HepG2 (cell line): Measurements from ENCODE around the gene DCDC1. TPM values are rescaled to one million over a fixed set of nuclear protein-coding genes. Genes with fewer than 3 reads are reported as not detected.

Experiments used
- BCL6 ChIP-seq: IDR thresholded peaks from 2 replicates; pipeline ENCODE4 v1.6.1; 2016; ENCODE audit warnings: missing genetic modification reagents, missing compliant biosample characterization
- ERF ChIP-seq: IDR thresholded peaks from 2 replicates; pipeline ENCODE4 v1.6.1; 2018; ENCODE audit warnings: missing biosample characterization, missing genetic modification reagents
- FOXA1 ChIP-seq, 2 experiments: fragments of 450-650 bp in 1 of 2; sonication (generic) in 1 of 2; formaldehyde crosslinking in 1 of 2; IDR thresholded peaks; 2 replicates each; pipeline versions ENCODE4 v1.4.0 to v1.6.1; 2016 to 2020; ENCODE audit warnings: missing genetic modification reagents in 1 of 2
- GATAD2A ChIP-seq: IDR thresholded peaks from 2 replicates; pipeline ENCODE4 v1.6.1; 2016
- HNF4G ChIP-seq, 2 experiments: sonication (generic) in 1 of 2; formaldehyde crosslinking in 1 of 2; IDR thresholded peaks; 2 replicates each; pipeline versions ENCODE4 v1.4.0 to v1.6.1; 2011 to 2020; ENCODE audit warnings: borderline replicate concordance in 2 of 2, low read depth in 2 of 2, mild to moderate bottlenecking in 2 of 2, low read length in 1 of 2, missing genetic modification reagents in 1 of 2, moderate library complexity in 1 of 2
- HOXD1 ChIP-seq: sonication (generic); formaldehyde crosslinking; IDR thresholded peaks from 2 replicates; pipeline ENCODE4 v1.5.0; 2020; ENCODE audit warnings: missing genetic modification reagents
- IKZF4 ChIP-seq: sonication (generic); formaldehyde crosslinking; IDR thresholded peaks from 2 replicates; pipeline ENCODE4 v1.5.1; 2020; ENCODE audit warnings: borderline replicate concordance, mild to moderate bottlenecking, low read depth, missing genetic modification reagents; ENCODE audit errors: not compliant biosample characterization
- MAF1 ChIP-seq: sonication (generic); formaldehyde crosslinking; IDR thresholded peaks from 2 replicates; pipeline ENCODE4 v1.5.0; 2020; ENCODE audit warnings: missing genetic modification reagents, borderline replicate concordance
- MLXIP ChIP-seq: sonication (generic); formaldehyde crosslinking; IDR thresholded peaks from 2 replicates; pipeline ENCODE4 v1.9.0; 2021; ENCODE audit warnings: missing genetic modification reagents, borderline replicate concordance
- NFIB ChIP-seq: sonication (generic); formaldehyde crosslinking; IDR thresholded peaks from 2 replicates; pipeline ENCODE4 v1.9.0; 2021; ENCODE audit warnings: missing genetic modification reagents, mild to moderate bottlenecking, borderline replicate concordance
- SKIL ChIP-seq: sonication (generic); formaldehyde crosslinking; IDR thresholded peaks from 2 replicates; pipeline ENCODE4 v1.8.0; 2022; ENCODE audit warnings: missing genetic modification reagents, mild to moderate bottlenecking, moderate library complexity, borderline replicate concordance
- SMAD1 ChIP-seq: sonication (generic); formaldehyde crosslinking; IDR thresholded peaks from 2 replicates; pipeline ENCODE4 v1.4.0; 2020; ENCODE audit warnings: missing genetic modification reagents, low read depth, mild to moderate bottlenecking, borderline replicate concordance
- SMARCC2 ChIP-seq: fragments of 450-650 bp; IDR thresholded peaks from 2 replicates; pipeline ENCODE4 v1.6.1; 2017; ENCODE audit warnings: antibody characterized with exemption, mild to moderate bottlenecking
- SUZ12 ChIP-seq: fragments of 150-350 bp; IDR thresholded peaks from 2 replicates; pipeline ENCODE4 v1.6.1; 2014; ENCODE audit warnings: low read depth, low read length
- THAP8 ChIP-seq: sonication (generic); formaldehyde crosslinking; IDR thresholded peaks from 2 replicates; pipeline ENCODE4 v1.5.1; 2020; ENCODE audit warnings: missing genetic modification reagents, mild to moderate bottlenecking, borderline replicate concordance
- ZNF124 ChIP-seq: sonication (generic); formaldehyde crosslinking; IDR thresholded peaks from 2 replicates; pipeline ENCODE4 v1.4.0; 2020; ENCODE audit warnings: missing genetic modification reagents
- ZNF20 ChIP-seq: sonication (generic); formaldehyde crosslinking; IDR thresholded peaks from 2 replicates; pipeline ENCODE4 v1.4.0; 2020; ENCODE audit warnings: mild to moderate bottlenecking, moderate library complexity, missing genetic modification reagents
- ZNF337 ChIP-seq: sonication (generic); formaldehyde crosslinking; IDR thresholded peaks from 2 replicates; pipeline ENCODE4 v1.5.1; 2020; ENCODE audit warnings: missing genetic modification reagents, low read depth, mild to moderate bottlenecking, borderline replicate concordance
- ZNF550 ChIP-seq: sonication (generic); formaldehyde crosslinking; IDR thresholded peaks from 2 replicates; pipeline ENCODE4 v1.4.0; 2020; ENCODE audit warnings: mild to moderate bottlenecking, missing genetic modification reagents, borderline replicate concordance
- ZNF563 ChIP-seq: sonication (generic); formaldehyde crosslinking; IDR thresholded peaks from 2 replicates; pipeline ENCODE4 v1.8.0; 2022; ENCODE audit warnings: mild to moderate bottlenecking, moderate library complexity, missing genetic modification reagents
- ZNF788 ChIP-seq: sonication (generic); formaldehyde crosslinking; IDR thresholded peaks from 2 replicates; pipeline ENCODE4 v1.5.0; 2020; ENCODE audit warnings: mild to moderate bottlenecking, missing genetic modification reagents, borderline replicate concordance
- ZNF879 ChIP-seq: sonication (generic); formaldehyde crosslinking; IDR thresholded peaks from 2 replicates; pipeline ENCODE4 v1.8.1; 2023; ENCODE audit warnings: missing genetic modification reagents
- ZSCAN21 ChIP-seq: sonication (generic); formaldehyde crosslinking; IDR thresholded peaks from 2 replicates; pipeline ENCODE4 v1.8.0; 2022; ENCODE audit warnings: mild to moderate bottlenecking, missing genetic modification reagents, moderate library complexity, borderline replicate concordance
- ZSCAN22 ChIP-seq: sonication (generic); formaldehyde crosslinking; IDR thresholded peaks from 2 replicates; pipeline ENCODE4 v1.4.0; 2020; ENCODE audit warnings: mild to moderate bottlenecking, missing genetic modification reagents
- polyA plus RNA-seq, 8 experiments: library from polyadenylated mRNA; depleted of rRNA in 3 of 8; stranded (reverse) in 7 of 8; unstranded in 1 of 8; fragments of >200 nt; fragmentation: Illumina TruSeq in 4 of 8; extraction: Trizol in 4 of 8; gene quantifications; 2 replicates each; pipeline versions ENCODE4 v1.2.1 to v1.2.3, GENCODE V29; 2011 to 2016; ENCODE audit warnings: low read depth in 4 of 8, missing spikeins in 1 of 8, mixed read lengths in 1 of 8; ENCODE audit not compliant: insufficient read depth in 1 of 8
- total RNA-seq, 5 experiments: library from RNA; depleted of rRNA; stranded (reverse); fragments of >200 nt; fragmentation: Illumina TruSeq; extraction: Trizol; gene quantifications; 2 replicates each; pipeline ENCODE4 v1.2.3, GENCODE V29; 2016; ENCODE audit warnings: low read depth in 1 of 5
- TF ChIP-seq, protein P1 (sequence below): sonication (generic); formaldehyde crosslinking; IDR thresholded peaks from 2 replicates; pipeline ENCODE4 v1.8.0; 2023; ENCODE audit warnings: mild to moderate bottlenecking, missing genetic modification reagents

The DCDC1 gene
- total and polyA plus RNA-seq, 2 of the 13 experiments (the other 11 are each of a cell fraction or from before 2014, with no cell fraction given): 0.12 to 0.27 TPM

DNA sequence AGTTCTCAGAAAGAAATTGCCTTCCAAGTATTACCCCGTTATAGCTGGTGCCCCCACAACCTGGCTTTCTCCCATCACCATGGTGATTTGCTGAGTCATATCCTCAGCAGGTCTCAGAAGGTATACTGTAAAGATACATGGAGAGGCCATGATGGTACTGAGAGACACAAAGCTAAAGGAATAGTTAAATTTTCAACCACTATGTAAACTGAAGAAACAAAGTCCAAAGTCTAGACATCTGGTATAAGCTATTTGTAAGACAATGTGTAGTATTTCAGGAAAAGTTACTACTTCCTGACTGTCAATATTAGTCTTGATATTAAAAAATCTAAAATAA is 377.1 kb downstream of the DCDC1 start (continued):
- TF ChIP-seq ERF: no peak
- no peak for TF ChIP-seq ZNF337 (CRISPR knock-in tag)
- no peak for TF ChIP-seq ZNF20
- no peak for TF ChIP-seq ZSCAN22 (CRISPR knock-in tag)
- no peak for TF ChIP-seq SMARCC2
- TF ChIP-seq FOXA1 (IDR thresholded peaks at IDR 0.05): no peak
- 0 out of 2 replicates have a peak, but pooled peaks have one; percentile 9 for TF ChIP-seq FOXA1 (CRISPR knock-in tag; IDR thresholded peaks at IDR 0.05)
- TF ChIP-seq ZNF563 (CRISPR knock-in tag): no peak
- TF ChIP-seq SKIL (CRISPR knock-in tag): no peak
- TF ChIP-seq SUZ12: no peak
- TF ChIP-seq THAP8 (CRISPR knock-in tag): no peak
- TF ChIP-seq, protein P1, sequence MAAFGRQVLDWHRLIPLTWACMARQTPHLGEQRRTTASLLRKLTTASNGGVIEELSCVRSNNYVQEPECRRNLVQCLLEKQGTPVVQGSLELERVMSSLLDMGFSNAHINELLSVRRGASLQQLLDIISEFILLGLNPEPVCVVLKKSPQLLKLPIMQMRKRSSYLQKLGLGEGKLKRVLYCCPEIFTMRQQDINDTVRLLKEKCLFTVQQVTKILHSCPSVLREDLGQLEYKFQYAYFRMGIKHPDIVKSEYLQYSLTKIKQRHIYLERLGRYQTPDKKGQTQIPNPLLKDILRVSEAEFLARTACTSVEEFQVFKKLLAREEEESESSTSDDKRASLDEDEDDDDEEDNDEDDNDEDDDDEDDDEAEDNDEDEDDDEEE (CRISPR knock-in tag): no peak
- TF ChIP-seq HNF4G (IDR thresholded peaks at IDR 0.05; ENCODE audit: borderline replicate concordance, low read depth, low read length): 0 out of 2 replicates have a peak, but pooled peaks have one; percentile 20
- no peak for TF ChIP-seq HNF4G (CRISPR knock-in tag; IDR thresholded peaks at IDR 0.05; ENCODE audit: borderline replicate concordance, low read depth)
- no peak for TF ChIP-seq ZSCAN21 (CRISPR knock-in tag)
- TF ChIP-seq MAF1 (CRISPR knock-in tag): no peak
- TF ChIP-seq GATAD2A: peak; percentile 67
- no peak for TF ChIP-seq NFIB (CRISPR knock-in tag)
- TF ChIP-seq ZNF879 (CRISPR knock-in tag): no peak
- TF ChIP-seq BCL6 (CRISPR knock-in tag): peak; percentile 44; the same call in 1 of the 2 replicates
- no peak for TF ChIP-seq SMAD1 (CRISPR knock-in tag)
- no peak for TF ChIP-seq ZNF550 (CRISPR knock-in tag)
- TF ChIP-seq HOXD1 (CRISPR knock-in tag): no peak
- no peak for TF ChIP-seq ZNF124
- no peak for TF ChIP-seq ZNF788
- TF ChIP-seq MLXIP: no peak
- TF ChIP-seq IKZF4 (CRISPR knock-in tag): no peak
